ENCODE results near the gene TMEM132C.

DNA sequence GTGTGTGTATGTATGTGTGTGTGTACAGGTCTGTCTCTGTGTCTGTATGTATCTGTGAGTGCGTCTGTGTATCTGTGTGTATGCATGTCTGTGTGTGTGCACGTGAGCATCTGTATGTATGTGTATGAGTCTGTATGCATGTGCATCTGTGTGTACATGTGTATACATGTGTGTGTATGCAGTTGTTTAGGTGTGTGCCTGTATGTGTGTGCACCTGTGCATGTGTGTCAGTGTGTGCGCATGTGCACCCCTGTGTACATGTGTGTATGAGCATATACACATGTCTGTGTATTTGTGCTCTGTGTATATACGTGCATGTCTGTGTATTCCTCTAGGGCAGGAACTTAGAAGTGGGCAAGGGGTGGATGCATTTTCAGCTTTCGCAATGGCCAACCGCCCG is 116.0 kb downstream of the TMEM132C start:
- TF ChIP-seq, protein P1, sequence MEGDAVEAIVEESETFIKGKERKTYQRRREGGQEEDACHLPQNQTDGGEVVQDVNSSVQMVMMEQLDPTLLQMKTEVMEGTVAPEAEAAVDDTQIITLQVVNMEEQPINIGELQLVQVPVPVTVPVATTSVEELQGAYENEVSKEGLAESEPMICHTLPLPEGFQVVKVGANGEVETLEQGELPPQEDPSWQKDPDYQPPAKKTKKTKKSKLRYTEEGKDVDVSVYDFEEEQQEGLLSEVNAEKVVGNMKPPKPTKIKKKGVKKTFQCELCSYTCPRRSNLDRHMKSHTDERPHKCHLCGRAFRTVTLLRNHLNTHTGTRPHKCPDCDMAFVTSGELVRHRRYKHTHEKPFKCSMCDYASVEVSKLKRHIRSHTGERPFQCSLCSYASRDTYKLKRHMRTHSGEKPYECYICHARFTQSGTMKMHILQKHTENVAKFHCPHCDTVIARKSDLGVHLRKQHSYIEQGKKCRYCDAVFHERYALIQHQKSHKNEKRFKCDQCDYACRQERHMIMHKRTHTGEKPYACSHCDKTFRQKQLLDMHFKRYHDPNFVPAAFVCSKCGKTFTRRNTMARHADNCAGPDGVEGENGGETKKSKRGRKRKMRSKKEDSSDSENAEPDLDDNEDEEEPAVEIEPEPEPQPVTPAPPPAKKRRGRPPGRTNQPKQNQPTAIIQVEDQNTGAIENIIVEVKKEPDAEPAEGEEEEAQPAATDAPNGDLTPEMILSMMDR (IDR thresholded peaks at IDR 0.05; ENCODE audit: low read depth, low read length, poor library complexity, severe bottlenecking) = no peak
- TF ChIP-seq EZH2phosphoT487 (IDR thresholded peaks at IDR 0.05; ENCODE audit: borderline replicate concordance, low read length) = no peak

Measured in DOHH2 (cell line).